Tibial artery (tissue), 4 donors: ENCODE data around the gene RAB37.
A peak's percentile ranks its signal among the peaks of the same experiment; 100 is the strongest.

Experiments
- DNase-seq, 2 donors: peaks; one replicate each; pipeline ENCODE4 v3.0.0-alpha.2; 2019
- H3K27ac ChIP-seq, 2 donors: fragments of 200-600 bp; sonication (generic) in 1 of 2; 1 replicate in 1 of 2; 2 replicates in 1 of 2; pipeline ENCODE4 v1.5.1; 2018 to 2019; ENCODE audit warnings: mild to moderate bottlenecking in 1 of 2
- H3K27me3 ChIP-seq, 2 donors: fragments of 200-600 bp; sonication (generic) in 1 of 2; one replicate each; pipeline versions ENCODE4 v1.5.1 to v1.6.0; 2016 to 2019
- H3K36me3 ChIP-seq, 3 donors: fragments of 200-600 bp; sonication (generic) in 2 of 3; one replicate each; pipeline ENCODE4 v1.5.1; 2016 to 2019; ENCODE audit warnings: mild to moderate bottlenecking in 2 of 3
- H3K4me1 ChIP-seq, 4 donors: fragments of 200-600 bp; sonication (generic) in 2 of 4; 1 replicate in 3 of 4; 2 replicates in 1 of 4; pipeline ENCODE4 v1.5.1; 2016 to 2019
- H3K4me3 ChIP-seq, 2 donors: fragments of 200-600 bp; sonication (generic) in 1 of 2; 1 replicate in 1 of 2; 2 replicates in 1 of 2; pipeline ENCODE4 v1.5.1; 2018 to 2019; ENCODE audit warnings: mild to moderate bottlenecking in 2 of 2
- H3K9me3 ChIP-seq, 3 donors: fragments of 200-600 bp; sonication (generic) in 1 of 3; one replicate each; pipeline ENCODE4 v1.5.1; 2016 to 2019
- CTCF ChIP-seq, 2 experiments: fragments of 200-600 bp in 1 of 2; fragments of 450-650 bp in 1 of 2; IDR thresholded peaks; one replicate each; pipeline ENCODE4 v1.5.1; 2017 to 2019; ENCODE audit warnings: antibody characterized with exemption in 2 of 2, mild to moderate bottlenecking in 1 of 2, moderate library complexity in 1 of 2
- intact Hi-C: fragments of 100-400 bp; cut with DNase I; formaldehyde crosslinking; loops from one replicate; pipeline ENCODE4 v1.15.0; 2023; ENCODE audit warnings: low total_unique reads

RAB37 gene, protein sequence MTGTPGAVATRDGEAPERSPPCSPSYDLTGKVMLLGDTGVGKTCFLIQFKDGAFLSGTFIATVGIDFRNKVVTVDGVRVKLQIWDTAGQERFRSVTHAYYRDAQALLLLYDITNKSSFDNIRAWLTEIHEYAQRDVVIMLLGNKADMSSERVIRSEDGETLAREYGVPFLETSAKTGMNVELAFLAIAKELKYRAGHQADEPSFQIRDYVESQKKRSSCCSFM

DNA sequence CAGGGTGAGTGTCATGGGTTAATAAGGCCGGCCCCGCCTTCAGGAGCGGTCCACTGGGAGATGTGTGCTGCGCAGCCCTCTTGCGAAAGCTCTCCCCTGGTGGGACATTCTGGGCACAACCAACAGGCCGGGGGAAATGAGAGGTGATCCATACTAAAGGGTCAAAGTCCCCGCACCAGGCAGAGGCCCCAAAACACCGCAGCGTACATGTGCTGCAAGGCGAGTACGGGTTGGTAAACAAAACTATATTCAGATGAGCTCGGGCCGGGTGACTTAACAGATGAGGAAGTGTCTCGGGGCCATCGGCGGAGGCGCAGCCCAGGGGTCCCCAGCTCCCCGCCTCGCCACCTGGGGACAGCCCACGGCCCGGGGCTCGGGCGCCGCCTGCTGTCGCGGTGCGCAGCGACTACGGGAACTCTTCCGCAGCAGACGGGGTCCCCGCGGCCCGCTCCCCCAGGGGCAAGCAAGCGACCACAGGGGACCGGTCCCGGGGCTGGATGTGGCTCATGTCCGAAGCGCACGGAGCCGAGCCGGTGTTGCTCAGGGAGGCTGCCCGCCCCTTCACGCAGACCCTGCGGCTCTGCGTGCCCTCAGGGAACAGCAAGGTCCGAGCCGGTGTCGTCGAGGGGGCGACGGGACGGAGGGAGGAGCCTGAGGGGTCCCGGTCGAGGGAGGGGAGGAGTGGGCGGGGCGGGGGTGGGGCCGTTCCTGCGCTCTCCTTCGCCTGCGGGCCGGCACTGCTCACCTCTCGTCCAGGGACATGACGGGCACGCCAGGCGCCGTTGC is at the start of gene RAB37:
Gene RAB37, plus strand, starts transcription at position 744 of the 786 bp plus-strand sequence. Its CDS starts 17 bp downstream, at position 761.
- DNase-seq = no peak
- Histone ChIP-seq H3K4me3 (peak within 1 kb of the TSS; percentile 18 to 31), H3K4me1 (peaks cover 0 to 25% (median 20%) of the 10 kb centered on the region in 4 donors), H3K27ac (no peak within 1 kb of the TSS), H3K36me3 (no peaks in the 10 kb centered on the region), H3K9me3 (no peaks in the 10 kb centered on the region), H3K27me3 (peaks cover 0 to 86% of the 10 kb centered on the region in 2 donors)
- intact Hi-C loops = no loop called here
- TF ChIP-seq CTCF (IDR thresholded peaks at IDR 0.05) = no peak

- H3K27me3 ChIP-seq = peaks cover 0 to 3% of the 10 kb centered on the region in 2 donors
- H3K4me1 ChIP-seq = no peaks in the 10 kb centered on the region
- intact Hi-C loops = no loop called here
- no peak for TF ChIP-seq CTCF (IDR thresholded peaks at IDR 0.05)
- no peak for DNase-seq
- no peaks in the 10 kb centered on the region for H3K36me3 ChIP-seq
- no peaks in the 10 kb centered on the region for H3K9me3 ChIP-seq
- no peak overlapping the region for H3K4me3 ChIP-seq
- H3K27ac ChIP-seq = no peak overlapping the region
Observed at GRCh38 chr17:74687886-74688285, 49.2 kb upstream of the RAB37 start.

GRCh38 chr17:74690409-74690825 is 46.6 kb upstream of the RAB37 start:
- intact Hi-C loops = no loop called here
- TF ChIP-seq CTCF (IDR thresholded peaks at IDR 0.05) = no peak
- H3K27me3 ChIP-seq = peaks cover 0 to 15% of the 10 kb centered on the region in 2 donors
- peak; percentile 62 to 72 for DNase-seq
- no peaks in the 10 kb centered on the region for H3K36me3 ChIP-seq
- no peak overlapping the region for H3K27ac ChIP-seq
- H3K9me3 ChIP-seq = no peaks in the 10 kb centered on the region
- no peaks in the 10 kb centered on the region for H3K4me1 ChIP-seq
- no peak overlapping the region for H3K4me3 ChIP-seq

DNA sequence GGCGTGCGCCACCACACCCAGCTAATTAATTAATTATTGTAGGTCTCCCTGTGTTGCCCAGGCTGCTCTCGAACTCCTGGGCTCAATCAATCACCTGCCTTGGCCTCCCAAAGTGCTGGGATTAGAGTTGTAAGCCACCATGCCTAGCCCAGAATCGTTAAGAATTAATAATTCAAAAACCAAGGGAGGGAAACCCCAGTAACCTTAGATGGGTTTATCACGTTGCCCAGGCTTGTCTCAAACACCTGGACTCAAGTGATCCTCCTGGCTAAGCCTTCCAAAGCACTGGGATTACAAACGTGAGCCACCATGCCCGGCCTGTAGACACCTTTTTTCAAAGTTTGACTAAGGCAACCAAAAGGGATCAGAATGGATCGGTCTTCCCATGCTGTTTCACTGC is 45.9 kb upstream of the RAB37 start:
- no peak for TF ChIP-seq CTCF (IDR thresholded peaks at IDR 0.05)
- DNase-seq = peak in 1 of 2 donors; percentile 16
- H3K36me3 ChIP-seq = no peaks in the 10 kb centered on the region
- H3K9me3 ChIP-seq = no peaks in the 10 kb centered on the region
- H3K27me3 ChIP-seq = peaks cover 0 to 22% of the 10 kb centered on the region in 2 donors
- intact Hi-C loops = no loop called here
- H3K4me1 ChIP-seq = no peaks in the 10 kb centered on the region
- no peak overlapping the region for H3K27ac ChIP-seq
- no peak overlapping the region for H3K4me3 ChIP-seq

GRCh38 chr17:74694081-74694480 is 43.0 kb upstream of the RAB37 start:
- no peak for TF ChIP-seq CTCF (IDR thresholded peaks at IDR 0.05)
- H3K27me3 ChIP-seq = peaks cover 0 to 26% of the 10 kb centered on the region in 2 donors
- no peaks in the 10 kb centered on the region for H3K4me1 ChIP-seq
- DNase-seq = no peak
- no peaks in the 10 kb centered on the region for H3K36me3 ChIP-seq
- no peak overlapping the region for H3K27ac ChIP-seq
- intact Hi-C loops = no loop called here
- no peak overlapping the region for H3K4me3 ChIP-seq
- no peaks in the 10 kb centered on the region for H3K9me3 ChIP-seq
